ENCODE data around the gene MAST2. TPM values are rescaled to one million over a fixed set of nuclear protein-coding genes. Genes with fewer than 3 reads are reported as not detected.
"Not testable (repeated sequence)": the region's sequence is repeated elsewhere in the genome, so short reads cannot be mapped to it uniquely, and the experiment has no call there.

Gene MAST2
- total RNA-seq, 2 experiments from 2014 or later, result 20.9 to 23.7 TPM

DNA sequence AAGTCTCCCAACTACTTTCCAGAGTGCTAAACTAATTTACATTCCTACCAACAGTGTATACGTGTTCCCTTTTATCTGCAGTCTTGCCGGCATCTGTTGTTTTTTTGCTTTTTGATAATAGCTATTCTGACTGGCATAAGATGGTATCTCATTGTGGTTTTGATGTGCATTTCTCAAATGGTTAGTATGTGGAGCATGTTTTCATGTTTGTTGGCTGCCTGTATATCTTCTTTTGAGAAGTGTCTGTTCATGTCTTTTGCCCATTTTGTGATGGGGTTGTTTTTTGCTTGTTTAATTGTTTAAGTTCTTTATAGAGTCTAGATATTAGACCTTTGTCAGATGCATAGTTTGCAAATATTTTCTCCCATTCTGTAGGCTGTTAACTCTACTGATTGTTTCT is 46.6 kb downstream of the MAST2 start:
- no peaks in the 10 kb centered on the region for H3K4me1 Mint-ChIP-seq
- H3K27me3 Mint-ChIP-seq, result no peaks in the 10 kb centered on the region
- POLR2A ChIA-PET, result no interaction called here
- peaks cover 24% of the 10 kb centered on the region for H3K36me3 Mint-ChIP-seq
- H3K9me3 Mint-ChIP-seq, result peaks cover 9% of the 10 kb centered on the region
- no peak overlapping the region for H3K4me3 Mint-ChIP-seq
- ATAC-seq (ENCODE audit: low read depth) (no peak), DNase-seq (no peak)
- no peak overlapping the region for H3K27ac Mint-ChIP-seq

DNA sequence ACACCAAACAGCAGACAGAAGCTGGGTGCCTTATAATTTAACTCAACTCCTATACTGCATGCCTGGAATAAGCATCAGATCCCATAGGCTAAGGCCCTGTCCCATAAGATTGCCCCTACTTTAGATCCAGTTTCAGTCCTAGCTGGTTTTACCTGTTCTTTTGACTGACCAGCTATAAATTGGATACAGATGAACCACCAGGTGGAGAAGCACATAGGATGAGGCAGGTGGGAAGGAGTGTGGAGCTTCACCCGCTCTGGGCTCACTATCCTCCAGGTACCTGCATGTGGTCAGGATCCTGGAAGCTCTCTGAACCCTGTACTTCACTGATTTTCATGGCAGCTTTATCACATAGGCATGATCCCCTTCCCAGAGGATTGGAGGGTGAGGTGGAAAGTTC is 51.3 kb downstream of the MAST2 start:
- Mint-ChIP-seq H3K4me1 (no peaks in the 10 kb centered on the region), H3K4me3 (no peak overlapping the region), H3K36me3 (peaks cover 12% of the 10 kb centered on the region), H3K27me3 (no peaks in the 10 kb centered on the region), H3K27ac (no peak overlapping the region), H3K9me3 (peaks cover 7% of the 10 kb centered on the region)
- ATAC-seq (ENCODE audit: low read depth), result no peak
- no peak for DNase-seq
- POLR2A ChIA-PET, result no interaction called here

GRCh38 chr1:45857101-45857700 is 53.8 kb downstream of the MAST2 start:
- DNase-seq (no peak), ATAC-seq (ENCODE audit: low read depth) (no peak)
- peaks cover 3% of the 10 kb centered on the region for H3K9me3 Mint-ChIP-seq
- no peak overlapping the region for H3K4me3 Mint-ChIP-seq
- H3K4me1 Mint-ChIP-seq, result no peaks in the 10 kb centered on the region
- POLR2A ChIA-PET, result no interaction called here
- peaks cover 4% of the 10 kb centered on the region for H3K36me3 Mint-ChIP-seq
- H3K27ac Mint-ChIP-seq, result no peak overlapping the region
- H3K27me3 Mint-ChIP-seq, result no peaks in the 10 kb centered on the region

GRCh38 chr1:45857755-45858492 is 54.5 kb downstream of the MAST2 start:
- DNase-seq; H3K9me3 Mint-ChIP-seq; ATAC-seq (ENCODE audit: low read depth); H3K36me3 Mint-ChIP-seq; H3K4me3 Mint-ChIP-seq; H3K4me1 Mint-ChIP-seq; H3K27me3 Mint-ChIP-seq; POLR2A ChIA-PET; H3K27ac Mint-ChIP-seq: not testable (repeated sequence)

GRCh38 chr1:45859221-45859620 is 55.8 kb downstream of the MAST2 start:
- POLR2A ChIA-PET, result no interaction called here
- ATAC-seq (ENCODE audit: low read depth), result no peak
- Mint-ChIP-seq H3K4me3 (no peak overlapping the region), H3K27me3 (no peaks in the 10 kb centered on the region), H3K27ac (no peak overlapping the region), H3K36me3 (peaks cover 4% of the 10 kb centered on the region), H3K4me1 (no peaks in the 10 kb centered on the region), H3K9me3 (peaks cover 3% of the 10 kb centered on the region)
- no peak for DNase-seq

DNA sequence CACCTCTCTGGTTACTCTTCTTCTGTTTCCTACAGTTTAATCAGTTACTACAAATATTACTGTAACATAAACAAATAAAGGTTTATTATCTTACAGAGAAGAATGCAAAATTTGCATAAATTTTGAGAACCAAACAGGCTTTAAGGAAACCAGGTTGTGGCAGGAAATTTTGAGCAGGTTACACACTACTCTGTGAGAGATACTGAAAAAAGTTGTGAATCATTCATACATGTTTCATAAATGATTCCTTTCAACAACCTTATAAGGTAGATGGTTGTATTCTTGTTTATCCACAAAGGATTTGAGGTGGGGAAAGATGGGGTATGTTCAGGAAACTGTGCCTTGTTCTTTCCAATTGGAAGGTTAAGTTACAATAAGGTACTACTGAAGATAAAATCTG is 58.6 kb downstream of the MAST2 start:
- no peak overlapping the region for H3K27ac Mint-ChIP-seq
- H3K27me3 Mint-ChIP-seq, result no peaks in the 10 kb centered on the region
- H3K4me3 Mint-ChIP-seq, result no peak overlapping the region
- POLR2A ChIA-PET, result no interaction called here
- no peak for DNase-seq
- no peak for ATAC-seq (ENCODE audit: low read depth)
- H3K9me3 Mint-ChIP-seq, result peaks cover 3% of the 10 kb centered on the region
- H3K4me1 Mint-ChIP-seq, result no peaks in the 10 kb centered on the region
- H3K36me3 Mint-ChIP-seq, result peaks cover 4% of the 10 kb centered on the region

DNA sequence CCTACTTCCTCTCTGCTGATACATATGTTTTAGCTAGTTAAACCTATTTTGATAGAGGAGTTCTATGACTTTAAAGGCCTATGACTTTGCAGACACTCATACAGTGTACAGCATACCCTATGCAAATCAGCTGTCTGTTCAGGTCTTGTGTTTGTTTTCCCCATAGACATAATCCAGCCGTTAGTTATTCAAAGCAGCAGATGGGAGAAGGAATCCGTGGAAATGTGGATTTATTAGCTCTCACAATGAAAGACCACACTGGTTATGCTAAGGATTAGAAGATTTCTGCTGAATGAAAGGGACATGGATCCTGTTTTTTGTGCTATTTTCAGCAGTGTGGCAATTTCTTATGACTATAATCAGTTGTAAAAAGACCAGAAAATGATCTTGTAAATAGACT is 59.8 kb downstream of the MAST2 start:
- ATAC-seq (ENCODE audit: low read depth), result no peak
- POLR2A ChIA-PET, result no interaction called here
- no peaks in the 10 kb centered on the region for H3K27me3 Mint-ChIP-seq
- H3K4me3 Mint-ChIP-seq, result no peak overlapping the region
- peaks cover 6% of the 10 kb centered on the region for H3K4me1 Mint-ChIP-seq
- H3K36me3 Mint-ChIP-seq, result peaks cover 1% of the 10 kb centered on the region
- no peak overlapping the region for H3K27ac Mint-ChIP-seq
- no peaks in the 10 kb centered on the region for H3K9me3 Mint-ChIP-seq
- DNase-seq, result no peak

GRCh38 chr1:45864167-45865106 is 61.0 kb downstream of the MAST2 start:
- Mint-ChIP-seq H3K27me3 (peaks cover 2% of the 10 kb centered on the region), H3K9me3 (no peaks in the 10 kb centered on the region), H3K4me3 (no peak overlapping the region), H3K36me3 (peaks cover 1% of the 10 kb centered on the region), H3K27ac (no peak overlapping the region), H3K4me1 (peaks cover 6% of the 10 kb centered on the region)
- POLR2A ChIA-PET, result no interaction called here
- ATAC-seq (ENCODE audit: low read depth), result no peak
- DNase-seq, result no peak

- peaks cover 1% of the 10 kb centered on the region for H3K36me3 Mint-ChIP-seq
- no peak overlapping the region for H3K4me3 Mint-ChIP-seq
- peaks cover 2% of the 10 kb centered on the region for H3K27me3 Mint-ChIP-seq
- no peak for DNase-seq
- no peak overlapping the region for H3K27ac Mint-ChIP-seq
- no peak for ATAC-seq (ENCODE audit: low read depth)
- POLR2A ChIA-PET, result no interaction called here
- peaks cover 6% of the 10 kb centered on the region for H3K4me1 Mint-ChIP-seq
- no peaks in the 10 kb centered on the region for H3K9me3 Mint-ChIP-seq
Measured at GRCh38 chr1:45867697-45868348, 64.4 kb downstream of the MAST2 start.

DNA sequence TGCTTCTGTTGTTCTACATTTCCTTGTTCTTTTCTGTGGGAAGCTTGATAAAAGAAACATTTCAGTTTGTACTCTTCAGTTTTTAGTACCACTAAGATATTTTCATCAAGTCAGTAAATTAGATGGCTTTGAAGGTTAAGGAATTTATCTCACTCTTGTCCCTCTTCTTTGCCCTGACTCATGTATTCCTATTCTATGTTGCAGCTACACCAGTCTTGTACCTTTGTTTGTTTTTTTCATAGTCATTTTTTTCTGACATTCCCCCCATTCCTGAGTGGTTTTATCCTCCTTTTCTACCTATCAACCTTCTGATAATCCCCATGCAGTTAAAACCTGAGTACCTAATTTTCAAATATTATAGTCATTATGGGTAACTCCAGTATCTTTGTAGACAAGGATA is 65.4 kb downstream of the MAST2 start:
- no peak for ATAC-seq (ENCODE audit: low read depth)
- DNase-seq, result no peak
- POLR2A ChIA-PET, result no interaction called here
- Mint-ChIP-seq H3K9me3 (no peaks in the 10 kb centered on the region), H3K36me3 (peaks cover 1% of the 10 kb centered on the region), H3K27me3 (peaks cover 2% of the 10 kb centered on the region), H3K27ac (no peak overlapping the region), H3K4me3 (no peak overlapping the region), H3K4me1 (peaks cover 6% of the 10 kb centered on the region)

DNA sequence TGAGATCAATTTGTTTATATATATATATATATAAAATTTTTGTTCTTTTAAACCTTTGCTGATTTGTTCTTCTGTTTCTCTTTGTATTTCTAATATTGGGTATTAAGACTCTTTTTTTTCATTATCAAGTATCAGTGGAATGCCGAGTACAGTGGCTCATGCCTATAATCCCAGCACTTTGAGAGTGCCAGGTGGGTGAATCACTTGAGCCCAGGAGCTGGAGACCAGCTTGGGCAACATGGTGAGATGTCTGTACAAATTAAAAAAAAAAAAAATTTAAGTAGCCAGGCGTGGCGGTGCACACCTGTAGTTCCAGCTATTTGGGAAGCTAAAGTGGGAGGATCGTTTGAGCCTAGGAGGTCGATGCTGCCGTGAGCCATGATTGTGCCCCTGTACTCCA is 67.1 kb downstream of the MAST2 start:
- H3K36me3 Mint-ChIP-seq, result peaks cover 1% of the 10 kb centered on the region

GRCh38 chr1:45872173-45872801 is 68.9 kb downstream of the MAST2 start:
- POLR2A ChIA-PET; H3K36me3 Mint-ChIP-seq; ATAC-seq (ENCODE audit: low read depth); H3K27ac Mint-ChIP-seq; H3K4me3 Mint-ChIP-seq; H3K9me3 Mint-ChIP-seq; H3K4me1 Mint-ChIP-seq; DNase-seq; H3K27me3 Mint-ChIP-seq: not testable (repeated sequence)

More for the DNA sequence above, 67.1 kb downstream of the MAST2 start:
- H3K27me3 Mint-ChIP-seq, result peaks cover 2% of the 10 kb centered on the region
- H3K27ac Mint-ChIP-seq, result no peak overlapping the region
- ATAC-seq (ENCODE audit: low read depth) (no peak), DNase-seq (no peak)
- POLR2A ChIA-PET, result no interaction called here
- no peaks in the 10 kb centered on the region for H3K9me3 Mint-ChIP-seq
- no peak overlapping the region for H3K4me3 Mint-ChIP-seq
- peaks cover 6% of the 10 kb centered on the region for H3K4me1 Mint-ChIP-seq

DNA sequence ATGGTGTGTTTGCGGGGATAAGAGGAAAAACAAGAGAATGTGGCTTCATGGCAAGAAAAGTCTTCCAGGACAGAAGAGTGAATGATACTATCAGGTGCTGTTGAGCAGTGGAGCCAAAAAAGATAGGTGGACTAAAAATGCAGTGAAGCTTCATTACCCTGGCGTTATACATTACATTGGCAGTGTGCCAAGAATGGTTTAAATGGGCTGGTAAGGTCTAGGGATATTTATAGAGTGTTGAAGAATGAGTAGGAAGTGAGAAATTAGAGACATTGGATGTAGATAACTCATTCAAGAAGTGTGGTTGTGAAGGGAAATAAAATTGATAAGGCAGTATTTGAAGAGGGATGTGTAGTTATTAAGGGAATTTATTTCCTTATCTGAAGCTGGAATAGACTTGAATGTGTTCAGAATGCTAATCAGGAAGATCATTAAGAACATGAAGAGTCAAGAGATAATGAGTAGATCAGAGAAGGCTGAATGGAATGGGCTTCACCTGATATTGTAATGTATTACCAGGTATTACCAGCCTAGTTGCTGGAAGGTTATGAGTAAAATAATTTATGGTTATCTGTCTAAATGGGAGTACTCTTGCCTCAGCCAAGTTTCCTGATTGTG is 72.7 kb downstream of the MAST2 start:
- H3K27me3 Mint-ChIP-seq, result no peaks in the 10 kb centered on the region
- POLR2A ChIA-PET, result no interaction called here
- H3K4me1 Mint-ChIP-seq, result no peaks in the 10 kb centered on the region
- H3K9me3 Mint-ChIP-seq, result no peaks in the 10 kb centered on the region
- no peaks in the 10 kb centered on the region for H3K36me3 Mint-ChIP-seq
- DNase-seq (no peak), ATAC-seq (ENCODE audit: low read depth) (no peak)
- H3K27ac Mint-ChIP-seq, result no peak overlapping the region
- no peak overlapping the region for H3K4me3 Mint-ChIP-seq
